GM18507 (cell line): ENCODE results near the gene GSTT4.
"Not testable (repeated sequence)": the region's sequence is repeated elsewhere in the genome, so short reads cannot be mapped to it uniquely, and the experiment has no call there.

Experiments
- DNase-seq: peaks from one replicate; pipeline ENCODE4 v3.0.0; 2011; ENCODE audit warnings: low read depth; ENCODE audit not compliant: insufficient read length; ENCODE audit errors: extremely low spot score
- FAIRE-seq: peaks from 2 replicates; lab custom pipeline; 2011; peaks lifted over from hg19 to GRCh38; lab: Jason Lieb, UNC

Gene GSTT4

GRCh38 chr22:23997092-23997491, 8.2 kb downstream of the GSTT4 start:
- no peak for FAIRE-seq
- DNase-seq = no peak

- DNase-seq = not testable (repeated sequence)
- peak; percentile 69 for FAIRE-seq
These were observed 11.6 kb downstream of the GSTT4 start for GRCh38 chr22:23993581-23994177.

- FAIRE-seq, DNase-seq: not testable (repeated sequence)
These were observed 12.2 kb downstream of the GSTT4 start for GRCh38 chr22:23993080-23993479.

- not testable (repeated sequence) for DNase-seq, FAIRE-seq
These were observed 15.5 kb downstream of the GSTT4 start for GRCh38 chr22:23989583-23990244.

GRCh38 chr22:23986538-23987178, 18.6 kb downstream of the GSTT4 start:
- DNase-seq, FAIRE-seq: not testable (repeated sequence)

- DNase-seq, FAIRE-seq: not testable (repeated sequence)
These were observed 19.2 kb downstream of the GSTT4 start for GRCh38 chr22:23986089-23986488.

- no peak for DNase-seq
- FAIRE-seq = peak; percentile 46
These were observed 20.8 kb downstream of the GSTT4 start for GRCh38 chr22:23984430-23984829.

GRCh38 chr22:23980567-23980966, 24.7 kb downstream of the GSTT4 start:
- not testable (repeated sequence) for DNase-seq, FAIRE-seq

GRCh38 chr22:23979557-23980240, 25.6 kb downstream of the GSTT4 start, which contains the start of gene GSTT2:
Gene GSTT2, plus strand, starts transcription at chr22:23980134.
- DNase-seq, FAIRE-seq: not testable (repeated sequence)

- not testable (repeated sequence) for FAIRE-seq, DNase-seq
These were observed 27.9 kb downstream of the GSTT4 start for GRCh38 chr22:23977304-23977703.

- not testable (repeated sequence) for DNase-seq, FAIRE-seq
These were observed 30.4 kb downstream of the GSTT4 start for GRCh38 chr22:23974836-23975352.

- not testable (repeated sequence) for DNase-seq
- peak; percentile 99 for FAIRE-seq
These were observed 30.9 kb downstream of the GSTT4 start, which contains the start of gene DDT for GRCh38 chr22:23974345-23974744. Gene DDT, minus strand, starts transcription at chr22:23974441. Its CDS starts 27 bp downstream, at chr22:23974414.

- DNase-seq, FAIRE-seq: not testable (repeated sequence)
These were observed 33.3 kb downstream of the GSTT4 start for GRCh38 chr22:23971927-23972326.

- FAIRE-seq (no peak), DNase-seq (no peak)
These were observed 34.3 kb downstream of the GSTT4 start for GRCh38 chr22:23970816-23971486.

- FAIRE-seq = no peak
- no peak for DNase-seq
These were observed 35.0 kb downstream of the GSTT4 start for GRCh38 chr22:23970201-23970641.

- DNase-seq (no peak), FAIRE-seq (no peak)
These were observed 36.2 kb downstream of the GSTT4 start for GRCh38 chr22:23969071-23969470.

GRCh38 chr22:23966568-23966967, 38.7 kb downstream of the GSTT4 start, which contains the start of gene DDTL:
Gene DDTL, plus strand, starts transcription at chr22:23966888. Its CDS starts 27 bp downstream, at chr22:23966915.
- DNase-seq = not testable (repeated sequence)
- FAIRE-seq = peak; percentile 96

- not testable (repeated sequence) for DNase-seq, FAIRE-seq
These were observed 39.2 kb downstream of the GSTT4 start for GRCh38 chr22:23966094-23966493.
